ENCODE data around the gene DIPK1C.

Gene DIPK1C

DNA sequence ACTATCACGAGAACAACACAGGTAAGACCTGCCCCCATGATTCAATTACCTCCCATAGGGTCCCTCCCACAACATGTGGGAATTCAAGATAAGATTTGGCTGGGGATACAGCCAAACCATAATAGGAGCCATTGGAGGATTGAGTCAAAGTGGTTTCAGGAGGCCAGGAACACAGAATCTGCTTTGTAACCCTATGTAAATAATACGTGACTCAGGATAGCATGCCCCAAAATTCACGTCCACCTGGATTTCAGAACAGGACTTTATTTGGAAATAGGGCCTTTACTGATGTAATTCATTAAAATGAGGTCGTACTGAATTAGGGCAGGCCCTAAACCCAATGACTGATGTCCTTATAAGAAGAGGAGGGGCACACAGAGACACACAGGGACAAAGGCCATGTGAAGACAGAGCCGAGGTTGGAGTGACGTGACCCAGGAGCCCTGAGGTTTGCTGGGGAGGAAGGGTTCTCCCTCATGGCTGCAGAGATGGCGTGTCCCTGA, 23.1 kb upstream of the DIPK1C start:
- DNase-seq: no peak

DNA sequence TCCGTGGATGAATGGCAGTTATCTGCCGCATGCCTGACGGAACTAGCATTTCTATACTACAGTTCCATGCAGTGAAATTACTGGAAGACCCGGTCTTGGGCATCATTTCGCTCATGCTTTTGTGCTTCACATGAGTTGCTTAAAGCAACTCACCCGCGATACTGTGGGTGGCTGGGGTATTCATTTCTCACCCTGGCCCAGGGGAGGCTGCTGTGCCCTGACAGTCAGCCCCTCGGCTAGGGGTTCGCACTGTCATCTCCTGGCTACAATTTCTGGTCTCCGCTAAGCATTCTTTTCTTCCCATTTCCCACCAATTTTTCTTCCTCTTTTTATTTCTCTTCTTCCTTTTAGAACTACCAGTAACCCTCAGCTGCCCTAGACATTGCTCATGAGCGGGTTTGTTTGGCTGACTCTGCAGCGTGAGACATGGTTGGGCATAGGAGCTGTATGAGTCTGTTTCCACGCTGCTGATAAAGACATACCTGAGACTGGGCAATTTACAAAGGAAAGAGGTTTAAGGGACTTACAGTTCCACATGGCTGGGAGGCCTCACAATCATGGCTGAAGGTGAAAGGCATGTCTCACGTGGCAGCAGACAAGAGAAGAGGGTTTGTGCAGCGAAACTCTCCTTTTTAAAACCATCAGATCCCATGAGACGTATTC, 22.5 kb upstream of the DIPK1C start:
- no peak for DNase-seq

DNA sequence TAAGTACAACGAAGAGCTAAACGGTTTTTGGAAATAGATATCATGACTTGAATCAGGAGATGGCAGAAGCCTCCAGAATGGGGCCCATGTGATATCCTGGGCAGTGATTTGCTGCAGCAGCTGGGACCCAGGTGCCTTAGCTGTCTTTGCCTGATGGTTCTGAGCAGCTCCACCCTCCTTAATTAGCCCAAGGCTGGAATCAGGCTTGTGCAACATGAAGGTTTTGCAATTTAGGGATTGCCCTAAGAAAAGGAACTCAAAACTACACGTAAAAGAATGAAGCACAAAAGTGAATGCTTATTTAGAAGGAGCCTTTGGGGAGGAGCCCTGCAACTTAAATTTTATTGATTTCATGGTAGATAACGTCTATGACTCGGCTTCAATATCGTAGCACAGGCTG, 21.8 kb upstream of the DIPK1C start:
- DNase-seq: no peak

DNA sequence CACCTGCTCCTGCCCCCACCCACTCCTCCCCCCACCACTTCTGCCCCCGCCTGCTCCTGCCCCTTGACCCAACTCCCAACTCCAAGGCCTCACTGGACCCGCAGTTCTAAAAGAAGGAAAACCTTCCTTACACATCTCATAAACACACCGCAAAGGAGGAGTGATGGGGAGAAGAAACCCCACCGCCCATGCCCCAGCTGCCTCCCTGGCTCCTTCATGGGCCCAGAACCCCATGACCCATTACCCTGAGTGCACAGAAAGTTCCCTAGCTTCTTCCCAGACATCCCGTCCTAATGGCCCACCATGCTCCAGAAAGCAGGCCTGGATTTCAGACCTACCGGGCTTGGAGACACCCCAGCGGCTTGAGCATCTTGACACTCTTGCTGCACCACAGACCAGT, 21.2 kb upstream of the DIPK1C start:
- DNase-seq: no peak

DNA sequence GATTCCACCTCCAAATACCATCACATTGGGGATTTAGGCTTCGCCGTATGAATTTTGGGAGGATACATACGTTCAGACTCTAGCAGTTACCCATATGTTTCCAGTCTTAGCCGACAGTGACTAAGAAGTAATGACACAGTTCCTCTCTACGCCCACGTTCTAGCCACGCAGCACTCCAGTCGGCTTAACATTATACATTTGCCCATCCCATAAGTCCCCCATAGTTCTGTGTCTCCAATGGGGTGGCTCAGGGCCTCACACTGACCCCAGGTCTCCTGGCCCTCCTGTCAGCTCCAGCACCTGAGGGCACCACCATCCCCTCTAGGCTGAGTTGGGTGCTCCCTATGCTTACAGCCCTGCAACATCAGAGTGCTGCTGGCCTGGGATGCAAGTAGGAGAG, 20.7 kb upstream of the DIPK1C start:
- DNase-seq: no peak

DNA sequence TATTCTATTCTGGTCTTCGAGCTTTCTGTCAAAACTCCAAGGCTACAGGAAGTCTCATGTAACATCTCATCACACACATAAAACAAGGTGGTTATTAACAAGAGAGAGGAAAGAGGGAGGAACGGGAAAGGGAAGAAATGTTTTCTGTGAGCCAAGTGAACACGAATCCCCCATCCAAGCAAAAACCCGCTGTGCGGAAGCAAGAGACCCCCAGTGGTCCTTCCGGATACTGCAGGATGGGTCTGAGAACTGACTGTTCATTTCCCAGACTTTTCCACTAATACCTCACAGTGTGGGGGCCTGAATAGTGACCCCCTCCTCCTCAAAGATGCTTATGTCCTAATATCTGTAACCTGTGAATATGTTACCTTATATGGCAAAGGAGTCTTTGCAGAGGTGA, 19.0 kb upstream of the DIPK1C start:
- DNase-seq: no peak

DNA sequence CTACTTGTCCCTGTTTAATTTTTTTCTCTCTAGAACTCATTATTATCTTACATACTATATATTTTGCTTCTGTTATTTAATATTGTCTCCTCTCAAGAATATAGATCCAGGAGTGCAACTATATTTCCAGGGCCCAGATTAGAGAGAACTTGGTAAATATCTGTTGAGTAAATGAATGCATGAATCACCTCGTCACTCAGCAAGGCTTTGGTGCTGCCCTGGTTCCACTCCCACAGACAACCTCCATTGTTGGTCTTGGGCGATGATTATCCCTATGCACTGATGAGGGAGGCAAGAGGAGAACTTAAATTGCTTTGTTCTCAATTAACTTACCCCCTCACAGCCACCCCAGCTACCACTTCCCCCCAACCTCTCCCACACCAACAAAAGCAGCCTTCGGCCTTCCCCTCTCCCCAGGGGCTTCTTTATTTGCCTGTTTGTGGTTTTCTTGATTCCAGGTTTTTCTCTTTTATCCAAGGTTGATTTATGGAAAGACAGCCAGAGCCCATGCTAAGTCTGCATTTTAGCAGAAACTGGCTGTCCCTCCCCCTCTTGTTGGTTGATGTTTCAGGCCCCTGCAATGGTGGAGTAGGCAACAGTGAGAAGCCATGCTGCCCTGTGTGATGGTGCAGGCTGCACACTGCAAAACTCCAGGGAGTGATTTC, 17.0 kb upstream of the DIPK1C start:
- DNase-seq: no peak

DNA sequence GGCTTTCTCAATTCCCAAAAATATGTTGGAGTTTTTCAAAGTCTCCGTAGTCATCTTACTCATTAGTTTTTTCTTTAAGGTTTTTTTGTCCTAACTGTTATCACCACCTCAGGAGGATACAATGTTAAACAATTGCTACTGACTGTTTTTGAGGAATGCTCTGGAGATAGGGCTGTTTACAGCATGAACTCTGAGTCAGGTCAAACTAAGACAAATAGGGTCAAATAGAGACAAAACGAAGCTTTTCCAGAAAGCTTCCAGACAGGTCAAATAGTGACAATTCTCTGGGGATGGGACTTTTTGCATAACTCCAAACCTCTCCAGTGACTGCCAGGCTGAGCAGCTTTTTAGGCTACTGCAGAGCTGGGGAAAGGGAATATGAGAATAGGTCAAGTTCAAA, 15.2 kb upstream of the DIPK1C start:
- no peak for DNase-seq

DNA sequence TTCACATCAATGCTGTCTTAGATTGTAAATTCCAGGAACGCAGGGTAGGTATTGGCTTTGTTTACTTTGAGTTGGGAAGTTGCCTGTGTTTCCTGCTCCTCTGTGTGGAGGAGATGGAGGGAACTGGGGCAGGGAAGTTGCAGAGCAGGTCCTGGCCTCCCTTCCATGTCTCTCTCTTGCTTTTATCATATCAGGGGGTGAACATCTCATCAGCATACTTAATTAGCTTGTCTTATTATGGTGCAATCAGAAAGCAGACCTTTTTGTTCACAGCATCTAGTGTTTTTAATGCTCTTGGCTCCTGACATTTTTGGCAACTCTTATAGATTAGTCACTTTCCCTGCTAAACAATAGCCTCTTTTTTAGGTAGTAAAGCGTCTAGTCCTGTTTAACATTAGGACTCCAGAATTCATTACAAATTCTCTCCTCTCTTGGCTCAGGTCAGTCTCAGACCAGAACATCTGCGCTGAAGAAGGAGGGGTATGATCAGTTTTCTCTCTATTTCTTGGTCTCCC, 11.5 kb upstream of the DIPK1C start:
- DNase-seq: no peak

DNA sequence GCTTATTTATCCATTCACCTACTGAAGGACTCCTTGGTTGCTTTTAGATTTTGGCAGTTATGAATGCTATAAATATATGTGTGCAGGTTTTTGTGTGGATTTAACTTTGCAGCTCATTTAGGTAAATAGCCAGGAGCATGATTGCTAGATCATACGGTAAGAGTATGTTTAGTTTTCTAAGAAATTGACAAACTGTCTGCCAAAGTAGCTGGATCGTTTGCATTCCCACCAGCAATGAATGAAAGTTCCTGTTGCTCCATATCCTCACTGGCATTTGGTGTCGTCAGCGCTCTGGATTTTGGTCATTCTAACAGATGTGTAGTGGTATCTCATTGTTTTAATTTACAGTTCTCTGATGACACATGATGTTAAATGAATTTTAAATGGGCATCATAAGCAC, 8.7 kb upstream of the DIPK1C start:
- DNase-seq: no peak

DNA sequence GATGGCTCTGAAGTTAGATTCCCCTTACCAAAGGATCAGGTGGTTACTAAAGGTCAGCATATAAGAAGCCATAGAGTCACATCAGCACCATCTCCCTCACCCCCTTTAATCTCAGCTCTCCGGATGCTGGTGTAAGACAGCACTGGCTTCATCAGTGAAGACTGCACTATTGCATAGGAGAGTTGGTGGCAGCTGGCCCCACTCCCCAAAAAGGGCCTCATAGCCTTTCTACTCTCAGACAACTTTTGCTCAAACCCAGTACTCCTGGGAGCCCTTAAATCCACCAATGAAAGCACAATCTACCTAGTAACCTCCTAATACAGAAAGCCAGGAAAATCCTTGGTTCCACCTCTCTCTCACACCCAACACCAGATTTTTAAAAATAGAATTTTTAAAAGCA, 6.9 kb upstream of the DIPK1C start:
- DNase-seq: no peak

DNA sequence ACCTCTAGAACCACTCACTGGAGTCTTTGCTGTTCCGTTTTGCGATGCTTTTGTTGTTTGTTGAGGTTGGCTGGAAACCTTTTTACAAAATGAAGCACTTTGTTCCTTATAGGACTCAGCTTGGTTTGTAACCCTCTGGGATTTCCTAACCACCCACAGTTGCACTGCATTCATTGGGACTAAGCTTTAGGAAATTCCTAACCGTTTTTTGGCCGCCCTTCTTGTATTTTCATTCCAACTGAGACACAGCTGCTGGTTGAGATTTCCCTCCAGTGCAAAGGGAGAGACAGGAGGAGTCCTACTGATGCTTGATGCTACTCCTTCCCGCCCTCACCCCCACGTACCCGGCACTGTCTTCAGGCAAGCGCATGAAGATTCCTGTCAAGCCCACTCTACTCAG, 6.1 kb upstream of the DIPK1C start:
- no peak for DNase-seq

DNA sequence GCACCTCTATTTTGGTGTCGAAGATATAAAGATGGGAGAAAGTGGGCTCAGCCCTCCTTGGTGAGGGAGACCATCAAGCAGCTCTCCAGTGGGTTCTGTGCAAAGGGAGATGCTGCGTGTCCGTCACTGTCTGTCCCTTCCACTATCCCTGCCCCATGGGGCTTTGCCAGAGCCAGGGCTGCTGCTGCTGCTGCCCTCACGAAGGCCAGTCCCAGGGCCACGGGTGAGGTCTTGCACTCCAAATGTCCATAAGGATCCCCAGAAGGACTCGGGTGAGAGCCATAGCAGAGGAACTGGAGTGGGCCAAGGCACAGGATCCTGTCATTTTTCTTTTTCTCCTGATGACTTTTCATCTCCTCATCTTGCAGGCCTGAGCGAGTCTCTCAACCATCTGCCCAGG, 3.7 kb upstream of the DIPK1C start:
- no peak for DNase-seq

DNA sequence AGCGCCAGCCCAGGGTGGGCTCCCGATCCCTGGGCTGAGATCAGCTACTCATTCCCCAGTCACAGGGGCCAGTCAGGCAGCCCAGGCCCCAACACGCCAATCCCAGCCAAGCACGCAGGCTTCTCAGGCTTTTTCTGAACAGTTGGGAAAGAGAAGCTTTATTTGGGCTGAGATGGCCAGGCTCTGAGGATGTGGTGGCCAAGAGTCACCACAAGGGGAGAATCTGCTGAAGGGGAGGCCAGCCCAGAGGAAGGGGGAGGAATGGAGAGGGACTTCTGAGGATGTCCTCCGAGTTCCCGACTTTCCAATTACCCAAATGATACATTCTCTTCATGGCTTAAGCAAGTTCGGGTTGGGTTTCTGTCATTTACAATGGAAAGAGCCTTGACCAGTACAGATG, 2.8 kb upstream of the DIPK1C start:
- no peak for DNase-seq

DNA sequence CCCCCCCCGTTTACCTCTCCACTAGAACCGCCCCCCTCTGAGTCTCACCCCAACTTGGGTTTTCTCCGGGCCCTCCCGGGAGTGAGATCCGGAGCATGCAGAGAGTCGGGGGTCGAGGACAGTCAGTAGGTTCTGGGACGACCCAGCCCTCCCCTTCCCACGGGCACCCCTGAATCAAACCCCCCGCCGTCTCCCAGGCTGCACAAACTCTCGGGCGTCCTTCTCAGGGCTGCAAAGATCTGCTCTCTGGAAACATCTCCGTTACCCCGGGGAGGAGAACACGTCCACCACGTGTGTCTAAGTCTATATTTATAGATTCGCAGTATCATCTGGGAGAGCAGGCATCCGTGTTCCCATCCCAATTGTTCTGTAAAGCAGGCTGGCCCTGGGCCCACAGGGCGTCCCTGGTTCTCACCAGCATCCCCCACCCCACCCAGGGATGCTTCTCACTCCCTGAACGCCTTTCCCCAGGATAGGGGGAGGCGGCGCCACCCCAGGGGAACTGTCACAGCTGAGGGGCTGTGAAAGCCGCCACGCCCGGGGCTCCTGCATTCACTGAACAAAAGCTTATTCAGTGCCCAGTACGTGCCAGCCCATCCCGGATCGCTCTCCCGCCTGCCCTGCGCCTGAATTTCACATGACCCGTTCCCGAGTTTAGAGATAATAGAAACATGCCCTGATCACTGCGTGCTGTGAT, 765 bp upstream of the DIPK1C start:
- DNase-seq: no peak

DNA sequence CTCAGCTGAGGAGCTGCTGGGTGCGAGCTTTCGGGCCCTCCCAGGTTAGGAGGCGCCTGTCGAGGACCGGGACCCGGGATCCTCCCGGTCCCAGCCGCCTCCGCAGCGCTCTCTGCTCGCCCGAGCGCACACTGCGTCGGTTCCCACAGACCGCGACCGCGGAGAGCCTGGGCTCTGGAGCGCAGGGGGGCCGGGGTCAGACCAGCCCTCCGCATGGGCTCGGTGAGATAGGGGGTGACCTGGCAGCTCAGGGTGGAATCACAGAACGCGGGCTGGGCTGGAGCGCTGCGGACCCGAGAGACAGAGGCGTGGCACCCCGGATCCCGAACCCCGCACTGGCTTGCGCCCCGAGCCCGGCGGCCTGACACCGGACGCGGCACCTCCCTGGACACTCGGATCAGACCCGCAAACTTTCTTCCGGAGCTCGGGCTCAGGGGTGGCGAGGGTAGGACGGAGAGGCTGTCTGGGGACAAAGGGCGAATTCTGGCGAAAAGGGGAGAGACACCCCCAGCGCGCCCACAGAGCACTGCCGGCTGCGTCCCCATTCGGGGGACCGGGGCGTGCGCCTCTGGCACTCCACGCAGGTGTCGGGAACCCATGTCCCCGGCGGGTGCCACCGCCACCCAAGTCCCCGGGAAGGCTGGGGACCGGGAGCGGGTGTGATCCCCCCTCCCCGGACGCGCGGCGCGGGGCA, 612 bp downstream of the DIPK1C start:
- no peak for DNase-seq

DNA sequence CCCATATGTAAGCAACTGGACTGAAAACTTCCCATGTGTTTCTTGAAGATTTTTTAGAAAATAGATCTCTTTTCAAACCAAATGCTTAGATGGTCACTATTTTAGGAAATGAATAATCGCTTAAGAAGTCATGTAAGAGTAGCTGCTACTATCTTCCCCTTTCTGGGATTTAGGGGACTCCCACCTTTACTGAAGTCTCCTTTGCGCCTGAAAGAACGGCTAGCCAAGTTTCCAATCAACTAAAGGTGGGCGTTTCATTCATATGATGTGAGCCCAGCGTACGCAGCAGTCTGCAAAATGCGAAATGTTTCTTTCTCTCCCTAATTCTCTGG, 1.1 kb downstream of the DIPK1C start:
- no peak for DNase-seq

DNA sequence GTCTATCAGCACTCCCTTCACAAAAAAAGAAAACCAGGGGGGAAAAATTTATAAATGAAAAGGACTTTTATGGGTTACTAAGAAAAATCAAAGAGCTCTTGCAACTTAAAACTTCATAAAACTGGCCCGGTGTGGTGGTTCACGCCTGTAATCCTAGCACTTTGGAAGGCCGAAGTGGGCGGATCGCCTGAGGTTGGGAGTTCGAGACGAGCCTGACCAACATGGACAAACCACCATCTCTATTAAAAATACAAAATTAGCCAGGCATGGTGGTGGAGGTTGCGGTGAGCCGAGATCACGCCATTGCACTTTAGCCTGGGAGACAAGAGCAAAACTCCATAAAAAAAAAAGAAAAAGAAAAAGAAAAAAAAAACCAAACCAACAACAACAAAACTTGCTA, 1.7 kb downstream of the DIPK1C start:
- DNase-seq: no peak

DNA sequence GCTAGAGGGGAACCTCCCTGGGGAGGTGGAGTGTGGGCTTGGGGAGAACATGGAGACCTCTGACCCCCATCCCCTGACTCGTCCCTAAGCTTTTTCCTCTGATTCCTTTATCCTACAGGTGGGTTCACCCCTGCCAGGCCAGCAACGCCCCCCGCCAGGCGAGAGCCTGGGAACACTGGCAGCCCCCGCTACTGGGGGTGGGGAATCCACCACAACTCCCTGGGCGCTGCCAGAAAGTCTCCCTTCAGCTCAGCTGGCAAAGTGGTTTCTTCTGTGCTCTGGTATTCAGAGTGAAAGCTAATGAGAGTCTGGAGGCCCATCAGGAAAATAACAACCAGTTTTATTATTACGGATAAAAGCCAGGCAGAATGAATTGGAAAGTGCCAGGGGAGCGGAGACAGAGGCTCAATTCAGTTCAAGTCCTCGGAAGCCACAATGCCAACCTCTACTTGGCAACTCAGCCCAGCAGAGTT, 2.8 kb downstream of the DIPK1C start:
- no peak for DNase-seq

DNA sequence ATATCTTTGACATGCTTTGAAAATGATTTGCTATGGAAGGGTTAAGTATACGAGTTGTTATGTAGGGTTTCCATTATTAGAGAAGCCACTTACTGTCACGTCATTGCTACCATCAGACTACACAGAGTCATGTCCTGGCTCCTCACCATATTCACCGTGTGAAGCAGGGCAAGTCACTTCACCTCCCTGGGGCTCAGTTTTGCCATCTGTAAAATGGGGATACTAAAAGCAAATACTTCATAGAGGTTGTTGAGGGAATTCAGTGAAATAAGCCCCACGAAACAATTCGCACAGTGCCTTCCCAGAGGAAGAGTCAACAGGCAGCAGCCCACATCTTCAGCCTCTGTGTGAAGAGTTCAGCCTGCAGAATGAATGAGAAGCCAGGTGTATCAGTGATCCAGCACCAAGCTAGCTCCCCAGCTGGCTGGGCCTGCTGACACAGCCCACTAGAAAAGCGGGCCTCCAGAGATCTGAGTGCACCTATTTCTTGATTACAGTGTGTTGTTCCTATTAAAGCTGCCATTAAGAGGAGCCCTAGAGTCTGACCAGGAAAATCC, 3.4 kb downstream of the DIPK1C start:
- DNase-seq: no peak

DNA sequence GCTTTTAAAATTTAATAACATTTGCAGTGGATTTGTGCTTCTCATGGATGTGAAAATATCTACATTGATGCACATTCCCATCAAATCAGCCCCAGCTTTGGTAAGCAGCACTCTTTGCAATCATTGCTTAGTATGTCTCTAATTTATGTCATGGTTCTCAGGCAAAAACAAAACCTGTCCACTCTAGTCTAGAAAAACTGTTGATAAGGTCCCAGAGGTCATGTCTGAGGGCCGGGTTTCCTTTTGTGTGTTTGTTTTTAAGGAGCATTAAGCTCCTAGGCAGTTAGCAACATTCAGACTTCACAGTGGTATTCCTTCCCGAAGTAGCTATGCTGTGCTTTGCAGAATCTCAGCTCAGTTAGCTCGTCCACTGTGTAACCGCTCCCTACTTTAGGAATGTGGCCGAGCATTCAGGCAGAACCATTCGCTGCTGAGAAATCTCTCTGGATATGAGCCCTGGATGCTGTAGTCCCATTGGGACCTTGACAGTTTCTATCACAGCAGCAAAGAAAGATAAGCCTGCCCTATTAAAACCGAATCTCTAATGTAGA, 4.0 kb downstream of the DIPK1C start:
- DNase-seq: no peak

DNA sequence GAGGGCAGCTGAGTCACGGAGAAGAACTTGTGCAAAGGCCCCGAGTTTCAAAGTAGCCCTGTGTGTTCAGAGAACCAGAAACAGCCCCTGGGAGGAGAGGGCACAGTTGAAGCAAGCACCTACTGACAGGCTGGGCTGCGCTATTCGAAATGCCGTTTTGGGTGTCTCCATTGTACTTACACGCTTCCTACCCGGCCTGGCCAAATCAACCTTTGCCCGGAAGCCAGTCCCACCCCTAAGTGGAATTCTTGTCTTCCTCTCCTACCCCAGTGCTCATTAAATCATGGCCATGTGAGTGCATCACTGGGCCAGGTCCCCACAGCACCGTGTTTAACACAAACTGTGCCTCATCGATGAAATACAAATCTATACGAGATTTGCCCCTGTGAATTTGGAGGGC, 6.0 kb downstream of the DIPK1C start:
- no peak for DNase-seq

DNA sequence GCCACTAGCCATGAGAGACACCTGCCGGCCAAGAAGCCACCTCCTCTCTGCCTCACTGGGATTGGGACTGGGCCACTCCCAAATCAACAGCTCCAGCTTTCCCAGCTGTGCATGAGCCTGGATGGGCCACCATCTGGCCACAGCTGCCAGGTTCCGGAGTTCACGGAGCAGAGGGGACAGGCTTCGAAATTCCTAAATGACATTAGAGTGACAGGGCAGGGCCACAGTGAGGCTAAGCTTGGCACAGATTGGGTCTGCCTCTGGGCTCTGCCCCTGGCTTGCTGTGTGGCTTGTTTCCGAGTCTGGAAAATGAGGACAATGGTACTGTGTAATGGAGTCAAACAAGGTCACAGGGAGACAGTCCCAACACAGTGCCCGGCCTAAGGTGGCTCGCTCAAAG, 6.5 kb downstream of the DIPK1C start:
- DNase-seq: no peak
